ENCODE data around the gene APCS.

DNA sequence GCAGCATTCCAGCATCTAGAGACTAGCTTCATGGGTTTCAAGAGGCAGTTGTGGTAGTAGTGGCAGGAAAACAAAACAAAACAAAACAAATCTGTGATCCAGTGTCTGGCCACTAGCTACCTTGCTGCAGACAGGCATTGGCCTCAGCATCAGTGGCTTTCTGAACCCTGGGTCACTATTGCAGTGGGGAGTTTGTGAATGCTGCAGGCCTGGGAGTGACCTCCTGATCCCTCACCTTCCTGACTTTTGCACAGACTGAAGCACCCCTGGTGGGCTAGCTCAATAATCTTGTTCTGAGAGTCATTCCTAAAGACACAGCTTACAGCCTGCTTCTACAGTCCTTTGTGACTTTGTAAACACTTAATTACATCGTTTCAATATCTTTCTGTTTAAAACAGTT lies 24.9 kb upstream of the APCS start:
- TF ChIP-seq, protein P1, sequence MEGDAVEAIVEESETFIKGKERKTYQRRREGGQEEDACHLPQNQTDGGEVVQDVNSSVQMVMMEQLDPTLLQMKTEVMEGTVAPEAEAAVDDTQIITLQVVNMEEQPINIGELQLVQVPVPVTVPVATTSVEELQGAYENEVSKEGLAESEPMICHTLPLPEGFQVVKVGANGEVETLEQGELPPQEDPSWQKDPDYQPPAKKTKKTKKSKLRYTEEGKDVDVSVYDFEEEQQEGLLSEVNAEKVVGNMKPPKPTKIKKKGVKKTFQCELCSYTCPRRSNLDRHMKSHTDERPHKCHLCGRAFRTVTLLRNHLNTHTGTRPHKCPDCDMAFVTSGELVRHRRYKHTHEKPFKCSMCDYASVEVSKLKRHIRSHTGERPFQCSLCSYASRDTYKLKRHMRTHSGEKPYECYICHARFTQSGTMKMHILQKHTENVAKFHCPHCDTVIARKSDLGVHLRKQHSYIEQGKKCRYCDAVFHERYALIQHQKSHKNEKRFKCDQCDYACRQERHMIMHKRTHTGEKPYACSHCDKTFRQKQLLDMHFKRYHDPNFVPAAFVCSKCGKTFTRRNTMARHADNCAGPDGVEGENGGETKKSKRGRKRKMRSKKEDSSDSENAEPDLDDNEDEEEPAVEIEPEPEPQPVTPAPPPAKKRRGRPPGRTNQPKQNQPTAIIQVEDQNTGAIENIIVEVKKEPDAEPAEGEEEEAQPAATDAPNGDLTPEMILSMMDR (CRISPR knock-in tag; IDR thresholded peaks at IDR 0.05) = no peak
- TF ChIP-seq NR2C2 (CRISPR knock-in tag; IDR thresholded peaks at IDR 0.05; ENCODE audit: borderline replicate concordance) (no peak), ZNF619 (CRISPR knock-in tag; IDR thresholded peaks at IDR 0.05) (no peak), KDM1A (CRISPR knock-in tag; IDR thresholded peaks at IDR 0.05) (no peak), MIER2 (CRISPR knock-in tag; IDR thresholded peaks at IDR 0.05) (no peak), POLR2A (IDR thresholded peaks at IDR 0.05; ENCODE audit: insufficient read depth in 1 of 2, low read depth in 2 of 2, low read length in 2 of 2) (no peak), ZNF274 (CRISPR knock-in tag; IDR thresholded peaks at IDR 0.05) (no peak), RFX5 (IDR thresholded peaks at IDR 0.05; ENCODE audit: low read depth, low read length) (no peak), RBM22 (optimal IDR thresholded peaks at IDR 0.05; ENCODE audit: low read length) (no peak), MXD4 (CRISPR knock-in tag; IDR thresholded peaks at IDR 0.05) (no peak), USF2 (IDR thresholded peaks at IDR 0.05; ENCODE audit: low read depth, low read length) (no peak), USF2 (CRISPR knock-in tag; IDR thresholded peaks at IDR 0.05; ENCODE audit: borderline replicate concordance) (no peak), NFRKB (IDR thresholded peaks at IDR 0.05) (no peak), CHD2 (IDR thresholded peaks at IDR 0.05; ENCODE audit: low read depth, low read length) (no peak), BHLHE40 (IDR thresholded peaks at IDR 0.05; ENCODE audit: low read length) (no peak)

Measured in HepG2 (cell line).